GM10248 (cell line): Measurements from ENCODE around the gene IDH2.
A peak's percentile ranks its signal among the peaks of the same experiment; 100 is the strongest.

Source experiments
- CTCF ChIA-PET: fragments of 300-600 bp; sonication (Branson Sonifier 250); formaldehyde crosslinking; extraction: SDS; loops from one replicate; lab custom pipeline; 2021; ENCODE audit warnings: antibody characterized with exemption; lab: Yijun Ruan, JAX
- POLR2A ChIA-PET: fragments of 350-650 bp; sonication (Branson Sonifier 250); formaldehyde crosslinking; extraction: SDS; loops from one replicate; lab custom pipeline; 2020; ENCODE audit warnings: antibody characterized with exemption; lab: Yijun Ruan, JAX
- DNase-seq: peaks from one replicate; pipeline ENCODE4 v3.0.0; 2012; ENCODE audit errors: extremely low spot score
- TF ChIP-seq, protein P1 (sequence below): IDR thresholded peaks from 2 replicates; pipeline ENCODE4 v1.5.1; 2012; ENCODE audit warnings: mild to moderate bottlenecking, low read depth; ENCODE audit errors: extremely low read depth, missing control alignments, control extremely low read depth

Gene IDH2

DNA sequence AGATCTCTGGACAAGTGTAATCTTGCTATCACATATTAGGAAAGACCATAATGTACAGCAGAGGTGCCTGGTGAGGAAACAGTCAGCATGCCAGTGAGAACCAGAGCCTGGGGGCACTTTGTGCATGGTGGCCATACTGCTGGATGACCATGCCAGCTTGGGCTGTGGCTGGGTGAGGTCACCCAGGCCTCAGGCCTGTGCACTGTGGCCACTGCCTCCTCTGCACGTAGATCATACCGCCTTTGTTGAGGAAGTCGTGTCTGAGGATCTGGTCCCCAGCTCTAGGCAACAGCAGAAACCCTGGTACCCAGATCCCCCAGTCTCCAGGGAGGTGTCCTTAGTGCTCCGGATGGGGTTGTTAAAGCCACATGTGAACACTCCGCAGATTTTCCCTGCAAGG, 62.3 kb downstream of the IDH2 start:
- ChIA-PET POLR2A (no interaction called here), CTCF (no interaction called here)
- DNase-seq, result no peak
- TF ChIP-seq, protein P1, sequence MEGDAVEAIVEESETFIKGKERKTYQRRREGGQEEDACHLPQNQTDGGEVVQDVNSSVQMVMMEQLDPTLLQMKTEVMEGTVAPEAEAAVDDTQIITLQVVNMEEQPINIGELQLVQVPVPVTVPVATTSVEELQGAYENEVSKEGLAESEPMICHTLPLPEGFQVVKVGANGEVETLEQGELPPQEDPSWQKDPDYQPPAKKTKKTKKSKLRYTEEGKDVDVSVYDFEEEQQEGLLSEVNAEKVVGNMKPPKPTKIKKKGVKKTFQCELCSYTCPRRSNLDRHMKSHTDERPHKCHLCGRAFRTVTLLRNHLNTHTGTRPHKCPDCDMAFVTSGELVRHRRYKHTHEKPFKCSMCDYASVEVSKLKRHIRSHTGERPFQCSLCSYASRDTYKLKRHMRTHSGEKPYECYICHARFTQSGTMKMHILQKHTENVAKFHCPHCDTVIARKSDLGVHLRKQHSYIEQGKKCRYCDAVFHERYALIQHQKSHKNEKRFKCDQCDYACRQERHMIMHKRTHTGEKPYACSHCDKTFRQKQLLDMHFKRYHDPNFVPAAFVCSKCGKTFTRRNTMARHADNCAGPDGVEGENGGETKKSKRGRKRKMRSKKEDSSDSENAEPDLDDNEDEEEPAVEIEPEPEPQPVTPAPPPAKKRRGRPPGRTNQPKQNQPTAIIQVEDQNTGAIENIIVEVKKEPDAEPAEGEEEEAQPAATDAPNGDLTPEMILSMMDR, result no peak

DNA sequence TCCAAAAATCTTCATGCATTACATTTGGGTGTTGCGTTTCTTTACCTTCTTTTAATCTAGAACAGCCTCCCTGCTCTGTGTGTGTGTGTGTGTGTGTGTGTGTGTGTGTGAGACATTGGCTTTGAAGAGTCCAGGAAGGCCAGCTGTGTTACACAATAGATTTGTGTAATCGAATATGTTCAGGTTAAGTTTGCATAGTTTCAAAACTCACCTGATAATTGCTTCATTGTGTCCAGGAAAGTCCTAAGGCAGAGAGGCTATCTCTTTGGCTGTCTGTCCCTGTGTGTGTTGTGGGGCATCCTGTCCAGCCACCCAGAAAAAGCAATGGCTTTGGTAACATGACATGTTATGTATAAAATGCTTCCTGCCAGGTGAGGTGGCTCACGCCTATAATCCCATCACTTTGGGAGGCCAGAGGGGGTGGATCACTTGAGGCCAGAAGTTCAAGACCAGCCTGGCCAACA, 63.6 kb downstream of the IDH2 start:
- no peak for DNase-seq
- TF ChIP-seq, protein P1, result no peak
- ChIA-PET CTCF (no interaction called here), POLR2A (no interaction called here)

GRCh38 chr15:90037961-90038631, 64.2 kb downstream of the IDH2 start:
- ChIA-PET CTCF (no interaction called here), POLR2A (no interaction called here)
- TF ChIP-seq, protein P1, result no peak
- peak; percentile 79 for DNase-seq

DNA sequence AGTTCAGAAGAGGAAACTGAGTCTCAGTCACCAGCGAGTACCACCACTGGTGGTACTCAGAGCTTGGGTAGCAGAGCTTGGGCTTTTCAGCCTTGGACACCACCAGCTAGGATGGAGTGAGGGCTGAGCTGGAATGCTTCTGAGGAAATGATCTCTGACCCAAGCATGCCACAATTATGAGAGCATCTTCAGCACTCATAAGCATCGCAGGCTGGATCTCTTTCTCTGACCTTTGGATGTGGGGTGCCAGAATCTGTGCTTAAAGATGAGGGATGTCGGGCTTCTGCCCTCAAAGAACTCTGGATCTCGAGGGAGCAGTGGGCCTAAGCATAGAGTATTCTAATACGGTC, 64.8 kb downstream of the IDH2 start:
- CTCF ChIA-PET, result no interaction called here
- POLR2A ChIA-PET, result no interaction called here
- TF ChIP-seq, protein P1, result no peak
- no peak for DNase-seq

GRCh38 chr15:90036806-90037510, 65.3 kb downstream of the IDH2 start:
- no peak for DNase-seq
- CTCF ChIA-PET, result no interaction called here
- POLR2A ChIA-PET, result no interaction called here
- TF ChIP-seq, protein P1, result no peak

DNA sequence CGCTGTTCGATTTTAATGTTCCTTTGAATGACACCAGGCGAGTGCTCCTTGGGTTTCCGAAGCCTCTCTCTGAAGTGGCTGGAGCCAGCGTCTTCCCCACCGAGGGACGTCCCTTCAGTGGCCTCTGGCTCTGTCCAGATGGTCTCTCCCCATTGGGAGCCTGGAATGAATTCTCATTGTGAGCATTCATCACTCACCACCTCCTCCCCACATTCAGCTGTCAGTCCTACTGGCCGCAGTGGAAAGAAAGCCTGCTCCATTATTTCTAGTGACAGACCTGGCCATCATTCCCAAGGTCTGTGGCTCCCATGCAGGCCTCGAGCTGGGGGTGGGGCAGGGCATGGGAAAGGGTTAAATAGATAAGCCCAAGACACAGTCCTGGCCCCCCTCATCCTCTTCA, 65.9 kb downstream of the IDH2 start:
- no peak for DNase-seq
- CTCF ChIA-PET, result interaction anchor here (0.8 to 1.5 kb wide), 2 partner anchors 12 to 20 kb away, joined by 3 to 5 read pairs; no protein-coding TSS in a partner anchor
- POLR2A ChIA-PET, result no interaction called here
- TF ChIP-seq, protein P1, result no peak
